ENCODE measurements around the gene ABHD17C. TPM values are rescaled to one million over a fixed set of nuclear protein-coding genes. Genes with fewer than 3 reads are reported as not detected.

ABHD17C gene
- total and polyA plus RNA-seq, 2 donors (not counting 3 experiments of a cell fraction or from before 2014, with no cell fraction given): 5.9 to 10.9 TPM

DNA sequence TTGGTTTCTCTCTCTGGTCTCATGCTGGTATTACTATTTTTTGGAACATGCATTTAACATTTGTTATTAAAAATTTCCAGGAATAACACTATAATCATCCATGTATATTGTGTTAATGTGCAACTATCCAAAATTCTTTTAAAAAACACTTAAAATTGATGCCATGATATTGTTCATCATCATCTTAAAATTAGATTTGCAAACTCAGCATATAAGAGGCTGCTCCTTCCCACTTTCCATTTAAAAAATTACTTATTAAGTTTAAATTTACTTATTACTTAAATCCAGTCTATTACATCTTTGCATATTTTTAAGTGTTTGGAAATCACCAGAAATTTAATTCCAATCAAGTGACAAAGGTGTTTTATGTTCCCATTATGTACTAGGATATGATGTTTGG, 5.8 kb upstream of the ABHD17C start:
- Histone ChIP-seq H4K20me1 (replicated peaks; ENCODE audit: control insufficient read depth, extremely low read depth, insufficient read depth, low read length) (no peaks in the 10 kb centered on the region), H2AFZ (ENCODE audit: low read depth, low read length) (no peak overlapping the region), H3K4me3 (replicated peaks in 1 of 3; ENCODE audit: insufficient read depth in 1 of 3, low read depth in 1 of 3, low read length in 3 of 3) (no peak overlapping the region), H3K4me1 (ENCODE audit: control insufficient read depth, extremely low read depth, insufficient read depth, low read length) (peaks cover 6% of the 10 kb centered on the region), H3K27ac (ENCODE audit: insufficient read depth, low read depth, low read length) (no peak overlapping the region), H3K9me1 (replicated peaks; ENCODE audit: control insufficient read depth, extremely low read depth, insufficient read depth, low read length) (no peaks in the 10 kb centered on the region), H3K79me2 (ENCODE audit: control insufficient read depth, insufficient read depth, low read length) (no peaks in the 10 kb centered on the region), H3K9me3 (replicated peaks; ENCODE audit: control insufficient read depth, insufficient read depth, low read length) (no peaks in the 10 kb centered on the region), H3K9ac (replicated peaks; ENCODE audit: extremely low read depth, insufficient read depth, low read length) (no peak overlapping the region), H3K4me2 (ENCODE audit: insufficient read depth, low read length) (no peak overlapping the region), H3K27me3 (ENCODE audit: control insufficient read depth in 2 of 2, insufficient read depth in 2 of 2, low read length in 2 of 2) (no peaks in the 10 kb centered on the region), H3K36me3 (ENCODE audit: control insufficient read depth in 2 of 2, extremely low read depth in 1 of 2, insufficient read depth in 2 of 2, low read length in 2 of 2) (no peaks in the 10 kb centered on the region)
- dilution Hi-C loops (cut with MboI; ENCODE audit: extremely low pct_ligation_motif_present, low sequenced_read_pairs) (no loop called here), intact Hi-C loops (cut with micrococcal nuclease) (no loop called here)
- DNase-seq (ENCODE audit: low read depth, low spot score) (no peak), FAIRE-seq (no peak)
- no TSS peak for BruUV-seq (replicated peaks)
- CTCF ChIA-PET: interaction anchor here (0.8 to 0.9 kb wide), 2 partner anchors 69 to 121 kb away, joined by 3 to 4 read pairs; no protein-coding TSS in a partner anchor
- TF ChIP-seq POLR2AphosphoS5 (IDR thresholded peaks at IDR 0.05; ENCODE audit: insufficient read depth, low read depth, low read length) (no peak), JUN (IDR thresholded peaks at IDR 0.05; ENCODE audit: borderline replicate concordance, insufficient read depth, insufficient read length, low read depth) (no peak), EZH2 (IDR thresholded peaks at IDR 0.05; ENCODE audit: borderline replicate concordance, low read depth, low read length, severe bottlenecking) (no peak), MYC (IDR thresholded peaks at IDR 0.05; ENCODE audit: low read depth, low read length) (no peak), FOS (IDR thresholded peaks at IDR 0.05; ENCODE audit: borderline replicate concordance, insufficient read depth, low read length) (no peak)
- TF ChIP-seq, protein P1, sequence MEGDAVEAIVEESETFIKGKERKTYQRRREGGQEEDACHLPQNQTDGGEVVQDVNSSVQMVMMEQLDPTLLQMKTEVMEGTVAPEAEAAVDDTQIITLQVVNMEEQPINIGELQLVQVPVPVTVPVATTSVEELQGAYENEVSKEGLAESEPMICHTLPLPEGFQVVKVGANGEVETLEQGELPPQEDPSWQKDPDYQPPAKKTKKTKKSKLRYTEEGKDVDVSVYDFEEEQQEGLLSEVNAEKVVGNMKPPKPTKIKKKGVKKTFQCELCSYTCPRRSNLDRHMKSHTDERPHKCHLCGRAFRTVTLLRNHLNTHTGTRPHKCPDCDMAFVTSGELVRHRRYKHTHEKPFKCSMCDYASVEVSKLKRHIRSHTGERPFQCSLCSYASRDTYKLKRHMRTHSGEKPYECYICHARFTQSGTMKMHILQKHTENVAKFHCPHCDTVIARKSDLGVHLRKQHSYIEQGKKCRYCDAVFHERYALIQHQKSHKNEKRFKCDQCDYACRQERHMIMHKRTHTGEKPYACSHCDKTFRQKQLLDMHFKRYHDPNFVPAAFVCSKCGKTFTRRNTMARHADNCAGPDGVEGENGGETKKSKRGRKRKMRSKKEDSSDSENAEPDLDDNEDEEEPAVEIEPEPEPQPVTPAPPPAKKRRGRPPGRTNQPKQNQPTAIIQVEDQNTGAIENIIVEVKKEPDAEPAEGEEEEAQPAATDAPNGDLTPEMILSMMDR (IDR thresholded peaks at IDR 0.05; ENCODE audit: extremely low read depth in 1 of 2, insufficient read depth in 1 of 2, low read depth in 1 of 2, low read length in 2 of 2): no peak
- POLR2A ChIA-PET: no interaction called here

Measured in endothelial cell of umbilical vein (primary cell).